Activated naive CD8-positive, alpha-beta T cell treated with anti-CD3 and anti-CD28 coated beads, Interleukin-2, amount 50 U/mL, for 24 hours (primary cell): ENCODE measurements around the gene CFAP57.
A peak's percentile ranks its signal among the peaks of the same experiment; 100 is the strongest.

Experiments
- ATAC-seq: fragments of 150-1000 bp; cut with Tn5 transposase; one replicate; pipeline ENCODE4 v1.10.0; 2021
- DNase-seq: peaks from one replicate; pipeline ENCODE4 v3.0.0; 2021
- H3K27ac Mint-ChIP-seq: one replicate; pipeline ENCODE4 v1.8.0; 2021; ENCODE audit warnings: mild to moderate bottlenecking, mixed read lengths
- H3K27me3 Mint-ChIP-seq: one replicate; pipeline ENCODE4 v1.8.0; 2021; ENCODE audit warnings: mixed read lengths
- H3K36me3 Mint-ChIP-seq: one replicate; pipeline ENCODE4 v1.8.0; 2021; ENCODE audit warnings: low read depth, mixed read lengths
- H3K4me1 Mint-ChIP-seq: one replicate; pipeline ENCODE4 v1.8.0; 2021; ENCODE audit warnings: mixed read lengths
- H3K4me3 Mint-ChIP-seq: one replicate; pipeline ENCODE4 v1.8.0; 2021; ENCODE audit warnings: mild to moderate bottlenecking, moderate library complexity, mixed read lengths
- H3K9me3 Mint-ChIP-seq: one replicate; pipeline ENCODE4 v1.8.0; 2021; ENCODE audit warnings: mixed read lengths

Gene CFAP57

GRCh38 chr1:43149889-43150288 lies 22.2 kb upstream of the CFAP57 start:
- ATAC-seq, result no peak
- H3K27ac Mint-ChIP-seq, result no peak overlapping the region
- no peak overlapping the region for H3K4me3 Mint-ChIP-seq

GRCh38 chr1:43152866-43153265 lies 19.3 kb upstream of the CFAP57 start:
- no peak overlapping the region for H3K27ac Mint-ChIP-seq
- DNase-seq (no peak), ATAC-seq (no peak)
- no peaks in the 10 kb centered on the region for H3K36me3 Mint-ChIP-seq
- H3K4me3 Mint-ChIP-seq, result no peak overlapping the region
- peaks cover 20% of the 10 kb centered on the region for H3K27me3 Mint-ChIP-seq
- no peaks in the 10 kb centered on the region for H3K9me3 Mint-ChIP-seq
- no peaks in the 10 kb centered on the region for H3K4me1 Mint-ChIP-seq

More at GRCh38 chr1:43149889-43150288, 22.2 kb upstream of the CFAP57 start:
- H3K4me1 Mint-ChIP-seq, result no peaks in the 10 kb centered on the region
- H3K9me3 Mint-ChIP-seq, result no peaks in the 10 kb centered on the region
- no peak for DNase-seq
- H3K36me3 Mint-ChIP-seq, result no peaks in the 10 kb centered on the region
- peaks cover 43% of the 10 kb centered on the region for H3K27me3 Mint-ChIP-seq

GRCh38 chr1:43153443-43153842 lies 18.7 kb upstream of the CFAP57 start:
- Mint-ChIP-seq H3K27me3 (peaks cover 18% of the 10 kb centered on the region), H3K4me3 (no peak overlapping the region), H3K27ac (no peak overlapping the region), H3K4me1 (no peaks in the 10 kb centered on the region), H3K9me3 (no peaks in the 10 kb centered on the region), H3K36me3 (no peaks in the 10 kb centered on the region)
- ATAC-seq, result no peak
- no peak for DNase-seq

- DNase-seq (no peak), ATAC-seq (no peak)
- Mint-ChIP-seq H3K27me3 (peaks cover 3% of the 10 kb centered on the region), H3K9me3 (no peaks in the 10 kb centered on the region), H3K27ac (no peak overlapping the region), H3K4me1 (no peaks in the 10 kb centered on the region), H3K36me3 (no peaks in the 10 kb centered on the region), H3K4me3 (no peak overlapping the region)
Observed at GRCh38 chr1:43156026-43156425, 16.1 kb upstream of the CFAP57 start.

- ATAC-seq (no peak), DNase-seq (no peak)
- no peaks in the 10 kb centered on the region for H3K9me3 Mint-ChIP-seq
- H3K4me1 Mint-ChIP-seq, result peaks cover 7% of the 10 kb centered on the region
- no peak overlapping the region for H3K27ac Mint-ChIP-seq
- H3K27me3 Mint-ChIP-seq, result no peaks in the 10 kb centered on the region
- no peak overlapping the region for H3K4me3 Mint-ChIP-seq
- peaks cover 57% of the 10 kb centered on the region for H3K36me3 Mint-ChIP-seq
Observed at GRCh38 chr1:43165162-43165561, 7.0 kb upstream of the CFAP57 start.

GRCh38 chr1:43165765-43166164 lies 6.4 kb upstream of the CFAP57 start:
- Mint-ChIP-seq H3K27ac (no peak overlapping the region), H3K9me3 (no peaks in the 10 kb centered on the region), H3K36me3 (peaks cover 63% of the 10 kb centered on the region), H3K4me1 (peaks cover 13% of the 10 kb centered on the region), H3K27me3 (no peaks in the 10 kb centered on the region), H3K4me3 (no peak overlapping the region)
- no peak for DNase-seq
- no peak for ATAC-seq

GRCh38 chr1:43171312-43171875 lies 736 bp upstream of the CFAP57 start:
- Mint-ChIP-seq H3K4me3 (peak overlapping the region; percentile 97), H3K27me3 (peaks cover 14% of the 10 kb centered on the region), H3K9me3 (peaks cover 3% of the 10 kb centered on the region), H3K4me1 (peaks cover 27% of the 10 kb centered on the region), H3K36me3 (peaks cover 50% of the 10 kb centered on the region), H3K27ac (peak overlapping the region; percentile 92)
- no peak for DNase-seq
- ATAC-seq, result no peak

- peak overlapping the region; percentile 97 for H3K4me3 Mint-ChIP-seq
- peak overlapping the region; percentile 92 for H3K27ac Mint-ChIP-seq
- H3K27me3 Mint-ChIP-seq, result peaks cover 24% of the 10 kb centered on the region
- peak; percentile 83 for DNase-seq
- H3K9me3 Mint-ChIP-seq, result peaks cover 3% of the 10 kb centered on the region
- H3K36me3 Mint-ChIP-seq, result peaks cover 40% of the 10 kb centered on the region
- peak; percentile 77 for ATAC-seq
- peaks cover 27% of the 10 kb centered on the region for H3K4me1 Mint-ChIP-seq
Observed at GRCh38 chr1:43172527-43172972, 420 bp downstream of the CFAP57 start.

GRCh38 chr1:43174873-43175272 lies 2.7 kb downstream of the CFAP57 start:
- H3K36me3 Mint-ChIP-seq, result peaks cover 21% of the 10 kb centered on the region
- no peak overlapping the region for H3K4me3 Mint-ChIP-seq
- DNase-seq (no peak), ATAC-seq (no peak)
- H3K27me3 Mint-ChIP-seq, result peaks cover 27% of the 10 kb centered on the region
- H3K9me3 Mint-ChIP-seq, result peaks cover 3% of the 10 kb centered on the region
- no peak overlapping the region for H3K27ac Mint-ChIP-seq
- H3K4me1 Mint-ChIP-seq, result peaks cover 23% of the 10 kb centered on the region

GRCh38 chr1:43177691-43178090 lies 5.6 kb downstream of the CFAP57 start:
- H3K36me3 Mint-ChIP-seq, result peaks cover under 1% of the 10 kb centered on the region
- no peak overlapping the region for H3K4me3 Mint-ChIP-seq
- no peak for ATAC-seq
- DNase-seq, result no peak
- H3K4me1 Mint-ChIP-seq, result peaks cover 5% of the 10 kb centered on the region
- H3K27me3 Mint-ChIP-seq, result peaks cover 28% of the 10 kb centered on the region
- no peak overlapping the region for H3K27ac Mint-ChIP-seq
- peaks cover under 1% of the 10 kb centered on the region for H3K9me3 Mint-ChIP-seq

GRCh38 chr1:43184388-43184787 lies 12.3 kb downstream of the CFAP57 start:
- H3K27me3 Mint-ChIP-seq, result peaks cover 5% of the 10 kb centered on the region
- no peaks in the 10 kb centered on the region for H3K9me3 Mint-ChIP-seq
- DNase-seq (no peak), ATAC-seq (no peak)
- no peaks in the 10 kb centered on the region for H3K36me3 Mint-ChIP-seq
- no peaks in the 10 kb centered on the region for H3K4me1 Mint-ChIP-seq
- no peak overlapping the region for H3K27ac Mint-ChIP-seq
- no peak overlapping the region for H3K4me3 Mint-ChIP-seq

GRCh38 chr1:43184995-43185394 lies 12.9 kb downstream of the CFAP57 start:
- Mint-ChIP-seq H3K4me1 (no peaks in the 10 kb centered on the region), H3K27ac (no peak overlapping the region), H3K4me3 (no peak overlapping the region), H3K36me3 (peaks cover under 1% of the 10 kb centered on the region), H3K27me3 (peaks cover 6% of the 10 kb centered on the region), H3K9me3 (no peaks in the 10 kb centered on the region)
- ATAC-seq (no peak), DNase-seq (no peak)

GRCh38 chr1:43188106-43188505 lies 16.0 kb downstream of the CFAP57 start:
- peaks cover 14% of the 10 kb centered on the region for H3K27me3 Mint-ChIP-seq
- peaks cover 8% of the 10 kb centered on the region for H3K9me3 Mint-ChIP-seq
- no peak for DNase-seq
- ATAC-seq, result no peak
- no peaks in the 10 kb centered on the region for H3K4me1 Mint-ChIP-seq
- no peak overlapping the region for H3K4me3 Mint-ChIP-seq
- H3K27ac Mint-ChIP-seq, result no peak overlapping the region
- H3K36me3 Mint-ChIP-seq, result peaks cover 3% of the 10 kb centered on the region

GRCh38 chr1:43194509-43194908 lies 22.4 kb downstream of the CFAP57 start:
- ATAC-seq (no peak), DNase-seq (no peak)
- Mint-ChIP-seq H3K27me3 (peaks cover 24% of the 10 kb centered on the region), H3K4me3 (no peak overlapping the region), H3K4me1 (no peaks in the 10 kb centered on the region), H3K27ac (no peak overlapping the region), H3K36me3 (peaks cover 5% of the 10 kb centered on the region), H3K9me3 (peaks cover 8% of the 10 kb centered on the region)

- no peak overlapping the region for H3K27ac Mint-ChIP-seq
- DNase-seq (no peak), ATAC-seq (no peak)
- H3K9me3 Mint-ChIP-seq, result no peaks in the 10 kb centered on the region
- H3K4me3 Mint-ChIP-seq, result no peak overlapping the region
- peaks cover 14% of the 10 kb centered on the region for H3K27me3 Mint-ChIP-seq
- no peaks in the 10 kb centered on the region for H3K4me1 Mint-ChIP-seq
- H3K36me3 Mint-ChIP-seq, result peaks cover 2% of the 10 kb centered on the region
Observed at GRCh38 chr1:43197343-43198127, 25.4 kb downstream of the CFAP57 start.
